ENCODE measurements around the gene C1QTNF12. TPM values are rescaled to one million over a fixed set of nuclear protein-coding genes. Genes with fewer than 3 reads are reported as not detected.

The C1QTNF12 gene
- total RNA-seq, 1 donor from 2014 or later: 1.7 TPM

DNA sequence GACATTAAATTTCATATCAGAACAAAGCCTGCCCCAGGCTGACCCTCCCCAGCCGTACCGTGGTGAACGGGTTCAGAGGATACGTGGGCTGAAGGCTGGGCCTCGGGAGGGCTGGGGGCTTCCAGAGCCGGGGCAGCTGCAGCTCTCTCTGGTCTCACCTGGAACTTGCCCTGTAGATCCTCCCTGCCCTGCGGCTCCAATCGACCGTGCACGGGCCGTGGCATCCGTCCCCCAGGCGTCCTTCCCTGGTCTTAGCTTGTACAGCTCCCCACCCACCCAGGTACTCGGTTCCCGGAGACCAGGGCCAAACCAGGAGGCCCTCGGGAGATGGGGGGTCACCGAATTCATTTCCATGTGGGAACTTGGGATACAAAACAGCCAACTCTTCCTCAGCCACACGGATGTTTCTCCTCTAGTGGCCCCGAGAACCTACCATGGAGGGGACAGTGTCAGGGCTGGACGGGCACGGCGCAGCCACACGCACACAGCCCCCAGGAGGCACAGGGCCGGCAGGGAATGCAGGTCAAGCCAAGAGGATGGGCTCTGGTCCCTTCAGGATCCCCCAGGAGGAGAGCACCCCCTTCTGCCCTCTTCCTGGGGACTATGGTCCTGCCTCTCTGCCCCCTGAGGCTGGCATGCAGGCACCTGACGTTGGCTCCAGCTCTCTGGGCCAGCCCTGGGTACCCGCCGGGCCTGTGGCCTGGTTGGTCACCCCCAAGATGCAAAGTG lies 11.3 kb downstream of the C1QTNF12 start:
- TF ChIP-seq CTCF (IDR thresholded peaks at IDR 0.05; ENCODE audit: unreplicated experiment): no peak
- Mint-ChIP-seq H3K36me3 (ENCODE audit: insufficient read depth) (peaks cover 11% of the 10 kb centered on the region), H3K27ac (no peak overlapping the region), H3K9me3 (ENCODE audit: low read depth) (peaks cover 3% of the 10 kb centered on the region), H3K27me3 (no peaks in the 10 kb centered on the region), H3K4me1 (ENCODE audit: low read depth) (peaks cover 15% of the 10 kb centered on the region), H3K4me3 (ENCODE audit: low read depth) (no peak overlapping the region)
- DNase-seq (ENCODE audit: low spot score, unreplicated experiment): no peak

- Mint-ChIP-seq H3K36me3 (ENCODE audit: insufficient read depth) (peaks cover 13% of the 10 kb centered on the region), H3K27ac (peak overlapping the region; percentile 90), H3K4me3 (ENCODE audit: low read depth) (peak overlapping the region; percentile 16), H3K9me3 (ENCODE audit: low read depth) (peaks cover 3% of the 10 kb centered on the region), H3K27me3 (no peaks in the 10 kb centered on the region), H3K4me1 (ENCODE audit: low read depth) (peaks cover 16% of the 10 kb centered on the region)
- DNase-seq (ENCODE audit: low spot score, unreplicated experiment): no peak
- TF ChIP-seq CTCF (IDR thresholded peaks at IDR 0.05; ENCODE audit: unreplicated experiment): no peak
Measured at GRCh38 chr1:1234180-1234808, 12.2 kb downstream of the C1QTNF12 start.

- Mint-ChIP-seq H3K4me1 (ENCODE audit: low read depth) (peaks cover 16% of the 10 kb centered on the region), H3K4me3 (ENCODE audit: low read depth) (peak overlapping the region; percentile 65), H3K9me3 (ENCODE audit: low read depth) (peaks cover 3% of the 10 kb centered on the region), H3K36me3 (ENCODE audit: insufficient read depth) (peaks cover 13% of the 10 kb centered on the region), H3K27me3 (no peaks in the 10 kb centered on the region), H3K27ac (peak overlapping the region; percentile 90)
- no peak for TF ChIP-seq CTCF (IDR thresholded peaks at IDR 0.05; ENCODE audit: unreplicated experiment)
- DNase-seq (ENCODE audit: low spot score, unreplicated experiment): no peak
Measured at GRCh38 chr1:1233567-1233892, 13.0 kb downstream of the C1QTNF12 start.

DNA sequence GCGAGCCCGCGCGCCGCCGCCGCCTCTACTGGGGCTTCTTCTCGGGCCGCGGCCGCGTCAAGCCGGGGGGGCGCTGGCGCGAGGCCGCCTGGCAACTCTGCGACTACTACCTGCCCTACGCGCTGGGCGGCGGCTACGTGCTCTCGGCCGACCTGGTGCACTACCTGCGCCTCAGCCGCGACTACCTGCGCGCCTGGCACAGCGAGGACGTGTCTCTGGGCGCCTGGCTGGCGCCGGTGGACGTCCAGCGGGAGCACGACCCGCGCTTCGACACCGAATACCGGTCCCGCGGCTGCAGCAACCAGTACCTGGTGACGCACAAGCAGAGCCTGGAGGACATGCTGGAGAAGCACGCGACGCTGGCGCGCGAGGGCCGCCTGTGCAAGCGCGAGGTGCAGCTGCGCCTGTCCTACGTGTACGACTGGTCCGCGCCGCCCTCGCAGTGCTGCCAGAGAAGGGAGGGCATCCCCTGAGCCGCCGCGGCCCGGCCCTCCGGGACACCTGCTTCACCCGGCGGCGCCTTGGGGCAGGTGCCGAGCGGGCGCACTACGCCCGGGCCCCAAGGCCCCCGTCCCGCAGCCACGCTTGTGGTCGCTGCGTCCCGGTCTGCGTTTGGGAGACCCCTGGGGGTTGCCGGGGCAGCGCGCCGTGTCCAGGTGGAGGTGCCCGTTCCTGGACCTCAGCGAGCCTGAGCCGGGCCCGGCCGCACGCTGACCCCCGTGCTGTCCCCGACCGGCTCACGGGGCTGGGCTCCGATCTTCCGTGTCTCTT lies 13.5 kb downstream of the C1QTNF12 start:
- no peak for TF ChIP-seq CTCF (IDR thresholded peaks at IDR 0.05; ENCODE audit: unreplicated experiment)
- H3K4me1 Mint-ChIP-seq (ENCODE audit: low read depth): peaks cover 16% of the 10 kb centered on the region
- H3K27ac Mint-ChIP-seq: peak overlapping the region; percentile 90
- H3K36me3 Mint-ChIP-seq (ENCODE audit: insufficient read depth): peaks cover 13% of the 10 kb centered on the region
- H3K4me3 Mint-ChIP-seq (ENCODE audit: low read depth): peak overlapping the region; percentile 65
- no peak for DNase-seq (ENCODE audit: low spot score, unreplicated experiment)
- H3K27me3 Mint-ChIP-seq: no peaks in the 10 kb centered on the region
- H3K9me3 Mint-ChIP-seq (ENCODE audit: low read depth): peaks cover 3% of the 10 kb centered on the region

GRCh38 chr1:1232208-1232795 lies 14.2 kb downstream of the C1QTNF12 start, which contains the start of gene B3GALT6:
Gene B3GALT6, plus strand, starts transcription at chr1:1232237. Its CDS starts 42 bp downstream, at chr1:1232279.
- TF ChIP-seq CTCF (IDR thresholded peaks at IDR 0.05; ENCODE audit: unreplicated experiment): no peak
- DNase-seq (ENCODE audit: low spot score, unreplicated experiment): no peak
- Mint-ChIP-seq H3K4me3 (ENCODE audit: low read depth) (peak within 1 kb of the TSS; percentile 87), H3K27me3 (no peaks in the 10 kb centered on the region), H3K9me3 (ENCODE audit: low read depth) (peaks cover 3% of the 10 kb centered on the region), H3K36me3 (ENCODE audit: insufficient read depth) (peaks cover 13% of the 10 kb centered on the region), H3K27ac (peak within 1 kb of the TSS; percentile 91), H3K4me1 (ENCODE audit: low read depth) (peaks cover 14% of the 10 kb centered on the region)

Measured in progenitor cell of endocrine pancreas (in vitro differentiated cells).